SJSA1 (cell line): Measurements from ENCODE around the gene ETFA. TPM values are rescaled to one million over a fixed set of nuclear protein-coding genes. Genes with fewer than 3 reads are reported as not detected.

Experiments
- DNase-seq, 2 experiments: peaks; one replicate each; pipeline ENCODE4 v3.0.0-alpha.2; 2015 to 2020; ENCODE audit warnings: low spot score in 2 of 2, low read depth in 1 of 2
- H3K27ac ChIP-seq: fragments of 250-450 bp; sonication (Bioruptor Pico); 2 replicates; pipeline ENCODE4 v1.5.1; 2020; ENCODE audit warnings: mild to moderate bottlenecking, moderate library complexity
- H3K27me3 ChIP-seq: fragments of 250-450 bp; sonication (Bioruptor Pico); replicated peaks from 2 replicates; pipeline ENCODE4 v1.5.1; 2020; ENCODE audit warnings: mild to moderate bottlenecking, moderate library complexity
- H3K36me3 ChIP-seq: fragments of 250-450 bp; sonication (Bioruptor Pico); 2 replicates; pipeline ENCODE4 v1.5.1; 2020; ENCODE audit warnings: mild to moderate bottlenecking
- H3K4me1 ChIP-seq: fragments of 250-450 bp; sonication (Bioruptor Pico); replicated peaks from 2 replicates; pipeline ENCODE4 v1.6.1; 2021; ENCODE audit warnings: mild to moderate bottlenecking
- H3K4me3 ChIP-seq: fragments of 250-450 bp; sonication (Bioruptor Pico); 2 replicates; pipeline ENCODE4 v1.5.1; 2020; ENCODE audit warnings: mild to moderate bottlenecking
- H3K9me3 ChIP-seq: fragments of 250-450 bp; sonication (Bioruptor Pico); replicated peaks from 2 replicates; pipeline ENCODE4 v1.5.1; 2020; ENCODE audit warnings: mild to moderate bottlenecking
- total RNA-seq: library from RNA; depleted of rRNA; stranded (reverse); fragments of >200 nt; shearing (Covaris generic); gene quantifications from 2 replicates; pipeline ENCODE4 v1.2.3, GENCODE V29; 2014

The ETFA gene
- total RNA-seq, 1 experiment from 2014 or later, result 203 TPM

DNA sequence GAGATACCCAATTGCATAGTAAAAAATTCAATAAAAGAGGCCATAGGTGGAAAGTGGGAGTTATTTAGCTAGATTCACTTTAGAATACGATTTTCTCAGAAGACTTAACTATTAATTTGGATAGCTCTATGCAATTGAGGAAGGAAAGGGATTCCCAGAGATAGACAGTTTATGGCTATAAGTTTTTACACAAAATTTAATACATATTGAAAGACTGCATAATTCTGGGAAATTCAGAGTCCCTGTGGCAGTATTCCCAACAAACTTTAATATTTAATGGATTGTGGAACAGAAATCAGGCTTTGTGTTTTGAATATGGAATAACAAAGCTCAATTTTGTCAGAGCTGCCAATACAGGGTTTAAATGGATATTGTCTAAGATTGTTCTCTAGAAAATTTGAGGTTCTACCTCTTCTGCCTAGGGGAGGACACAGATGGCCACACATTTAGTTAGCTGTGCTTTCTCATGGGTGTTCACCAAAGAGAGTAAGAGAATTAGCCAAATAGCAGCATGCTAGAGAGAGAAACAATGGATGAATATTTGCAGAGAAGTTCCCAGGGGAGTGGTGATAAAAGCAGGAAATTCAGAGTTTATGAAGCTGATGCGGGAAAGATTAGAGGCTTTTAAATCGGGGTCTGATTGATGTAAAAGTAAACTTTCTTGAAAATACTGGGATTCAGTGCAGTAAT is 33.8 kb upstream of the ETFA start:
- DNase-seq, result no peak
- H3K9me3 ChIP-seq, result no peaks in the 10 kb centered on the region
- peaks cover 12% of the 10 kb centered on the region for H3K4me1 ChIP-seq
- H3K27me3 ChIP-seq, result peaks cover 22% of the 10 kb centered on the region
- H3K36me3 ChIP-seq, result no peaks in the 10 kb centered on the region; the same call in 1 of the 2 replicates
- H3K4me3 ChIP-seq, result no peak overlapping the region
- no peak overlapping the region for H3K27ac ChIP-seq

DNA sequence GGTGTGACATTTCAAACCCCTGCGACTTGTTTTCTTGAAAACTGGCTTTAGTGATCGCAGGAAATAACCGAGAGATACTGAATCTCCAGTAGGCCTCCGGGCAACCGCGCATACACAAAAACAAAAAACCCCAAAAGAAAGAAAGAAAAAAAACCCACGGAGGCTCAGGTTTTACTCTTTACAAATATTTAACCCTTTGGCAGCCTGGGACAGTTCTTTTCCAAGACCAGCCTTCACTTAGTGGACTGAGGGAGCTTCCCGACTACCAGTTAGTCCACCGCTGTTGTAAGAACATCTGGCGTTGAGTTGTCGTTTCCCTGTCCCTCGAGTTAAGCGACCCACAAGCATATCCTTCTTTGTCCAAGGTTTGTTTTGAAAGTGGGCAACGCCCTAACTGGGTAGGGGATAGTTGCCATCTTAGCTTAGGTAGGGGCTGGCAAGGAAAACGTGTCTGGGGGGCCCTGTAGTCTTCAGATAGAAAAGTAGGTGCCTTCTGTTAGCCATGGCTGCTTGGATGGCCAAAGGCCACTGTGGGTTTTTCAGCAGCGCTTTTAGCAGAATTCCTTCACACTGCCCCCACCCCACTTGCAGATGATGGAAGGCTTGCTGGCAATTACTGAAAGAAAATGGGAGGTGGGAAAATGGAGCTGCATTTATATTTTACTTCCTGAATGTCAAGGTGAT is 32.2 kb upstream of the ETFA start:
- H3K27me3 ChIP-seq, result peaks cover 33% of the 10 kb centered on the region
- no peaks in the 10 kb centered on the region; the same call in 1 of the 2 replicates for H3K36me3 ChIP-seq
- H3K9me3 ChIP-seq, result no peaks in the 10 kb centered on the region
- no peak for DNase-seq
- H3K4me3 ChIP-seq, result no peak overlapping the region
- H3K27ac ChIP-seq, result no peak overlapping the region
- H3K4me1 ChIP-seq, result peaks cover 12% of the 10 kb centered on the region

DNA sequence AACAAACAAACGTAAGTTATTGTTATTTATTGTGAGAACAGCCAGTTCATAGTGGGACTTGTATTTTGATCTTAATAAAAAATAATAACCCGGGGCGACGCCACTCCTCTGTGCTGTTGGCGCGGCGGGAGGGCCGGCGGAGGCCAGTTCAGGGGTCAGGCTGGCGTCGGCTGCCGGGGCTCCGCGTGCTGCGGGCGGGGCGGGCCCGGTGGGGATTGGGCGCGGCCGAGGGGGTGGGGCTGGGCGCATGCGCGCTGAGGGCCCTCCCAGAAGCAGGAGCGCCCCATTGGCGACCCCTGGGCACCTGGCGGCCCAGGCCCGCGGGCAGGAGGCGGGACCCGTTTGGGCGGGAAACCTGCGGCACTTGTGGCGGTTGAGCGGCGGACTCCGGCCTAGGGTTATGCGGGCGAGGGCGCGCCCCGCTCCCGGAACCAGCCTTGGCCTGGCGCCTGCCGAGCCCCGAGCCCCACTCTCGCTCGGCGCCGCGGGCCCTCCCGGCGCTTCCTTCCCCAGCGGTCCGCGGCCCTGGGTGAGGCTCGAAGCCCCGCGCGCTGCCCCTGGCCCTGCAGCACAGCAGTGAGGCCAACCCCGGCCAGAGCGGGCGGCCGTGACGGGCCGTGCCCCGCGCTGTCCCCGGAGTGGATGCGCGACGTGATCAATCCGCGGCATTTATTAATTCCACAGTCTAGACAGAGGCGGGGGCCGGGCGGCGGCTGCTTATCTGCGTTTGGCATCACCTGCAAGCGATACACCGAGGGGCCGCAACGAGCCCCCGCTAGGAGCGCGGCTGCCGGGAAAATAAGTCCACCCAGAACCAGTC is 31.3 kb upstream of the ETFA start:
- no peak overlapping the region for H3K4me3 ChIP-seq

DNA sequence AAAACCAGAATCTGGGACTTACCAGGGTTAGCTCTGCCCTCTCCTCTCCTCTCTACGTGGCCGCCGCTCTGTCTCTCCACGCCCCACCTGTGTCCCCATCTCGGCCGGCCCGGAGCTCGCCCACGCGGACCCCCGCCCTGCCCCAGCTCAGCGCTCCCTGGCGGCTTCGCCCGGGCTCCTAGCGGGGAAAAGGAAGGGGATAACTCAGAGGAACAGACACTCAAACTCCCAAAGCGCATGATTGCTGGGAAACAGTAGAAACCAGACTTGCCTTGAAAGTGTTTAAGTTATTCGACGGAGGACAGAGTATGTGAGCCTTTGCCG is 30.8 kb upstream of the ETFA start:
- Histone ChIP-seq H3K36me3 (no peaks in the 10 kb centered on the region; the same call in 1 of the 2 replicates), H3K27ac (no peak overlapping the region), H3K27me3 (peaks cover 33% of the 10 kb centered on the region), H3K4me1 (peaks cover 16% of the 10 kb centered on the region), H3K9me3 (no peaks in the 10 kb centered on the region), H3K4me3 (no peak overlapping the region)
- DNase-seq, result no peak

More for the DNA sequence above, 31.3 kb upstream of the ETFA start:
- peaks cover 33% of the 10 kb centered on the region for H3K27me3 ChIP-seq
- no peak overlapping the region for H3K27ac ChIP-seq
- no peaks in the 10 kb centered on the region; the same call in 1 of the 2 replicates for H3K36me3 ChIP-seq
- H3K4me1 ChIP-seq, result peaks cover 13% of the 10 kb centered on the region
- DNase-seq, result no peak
- no peaks in the 10 kb centered on the region for H3K9me3 ChIP-seq

DNA sequence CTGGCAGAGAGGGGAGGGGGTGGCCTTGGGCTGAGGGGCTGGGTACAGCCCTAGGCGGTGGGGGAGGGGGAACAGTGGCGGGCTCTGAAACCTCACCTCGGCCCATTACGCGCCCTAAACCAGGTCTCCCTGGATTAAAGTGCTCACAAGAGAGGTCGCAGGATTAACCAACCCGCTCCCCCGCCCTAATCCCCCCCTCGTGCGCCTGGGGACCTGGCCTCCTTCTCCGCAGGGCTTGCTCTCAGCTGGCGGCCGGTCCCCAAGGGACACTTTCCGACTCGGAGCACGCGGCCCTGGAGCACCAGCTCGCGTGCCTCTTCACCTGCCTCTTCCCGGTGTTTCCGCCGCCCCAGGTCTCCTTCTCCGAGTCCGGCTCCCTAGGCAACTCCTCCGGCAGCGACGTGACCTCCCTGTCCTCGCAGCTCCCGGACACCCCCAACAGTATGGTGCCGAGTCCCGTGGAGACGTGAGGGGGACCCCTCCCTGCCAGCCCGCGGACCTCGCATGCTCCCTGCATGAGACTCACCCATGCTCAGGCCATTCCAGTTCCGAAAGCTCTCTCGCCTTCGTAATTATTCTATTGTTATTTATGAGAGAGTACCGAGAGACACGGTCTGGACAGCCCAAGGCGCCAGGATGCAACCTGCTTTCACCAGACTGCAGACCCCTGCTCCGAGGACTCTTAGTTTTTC is 30.2 kb upstream of the ETFA start:
- Histone ChIP-seq H3K4me3 (no peak overlapping the region), H3K4me1 (peaks cover 16% of the 10 kb centered on the region), H3K27me3 (peaks cover 33% of the 10 kb centered on the region), H3K9me3 (no peaks in the 10 kb centered on the region), H3K36me3 (no peaks in the 10 kb centered on the region; the same call in 1 of the 2 replicates), H3K27ac (no peak overlapping the region)
- no peak for DNase-seq

DNA sequence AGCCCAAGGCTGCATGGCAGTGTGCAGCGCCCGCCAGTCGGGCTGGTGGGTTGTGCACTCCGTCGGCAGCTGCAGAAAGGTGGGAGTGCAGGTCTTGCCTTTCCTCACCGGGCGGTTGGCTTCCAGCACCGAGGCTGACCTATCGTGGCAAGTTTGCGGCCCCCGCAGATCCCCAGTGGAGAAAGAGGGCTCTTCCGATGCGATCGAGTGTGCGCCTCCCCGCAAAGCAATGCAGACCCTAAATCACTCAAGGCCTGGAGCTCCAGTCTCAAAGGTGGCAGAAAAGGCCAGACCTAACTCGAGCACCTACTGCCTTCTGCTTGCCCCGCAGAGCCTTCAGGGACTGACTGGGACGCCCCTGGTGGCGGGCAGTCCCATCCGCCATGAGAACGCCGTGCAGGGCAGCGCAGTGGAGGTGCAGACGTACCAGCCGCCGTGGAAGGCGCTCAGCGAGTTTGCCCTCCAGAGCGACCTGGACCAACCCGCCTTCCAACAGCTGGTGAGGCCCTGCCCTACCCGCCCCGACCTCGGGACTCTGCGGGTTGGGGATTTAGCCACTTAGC is 29.6 kb upstream of the ETFA start:
- Histone ChIP-seq H3K27me3 (peaks cover 33% of the 10 kb centered on the region), H3K4me1 (peaks cover 18% of the 10 kb centered on the region), H3K4me3 (peak overlapping the region; percentile 19; the same call in 1 of the 2 replicates), H3K36me3 (no peaks in the 10 kb centered on the region; the same call in 1 of the 2 replicates), H3K27ac (no peak overlapping the region), H3K9me3 (no peaks in the 10 kb centered on the region)
- DNase-seq, result peak in 1 of 2 experiments; percentile 16

DNA sequence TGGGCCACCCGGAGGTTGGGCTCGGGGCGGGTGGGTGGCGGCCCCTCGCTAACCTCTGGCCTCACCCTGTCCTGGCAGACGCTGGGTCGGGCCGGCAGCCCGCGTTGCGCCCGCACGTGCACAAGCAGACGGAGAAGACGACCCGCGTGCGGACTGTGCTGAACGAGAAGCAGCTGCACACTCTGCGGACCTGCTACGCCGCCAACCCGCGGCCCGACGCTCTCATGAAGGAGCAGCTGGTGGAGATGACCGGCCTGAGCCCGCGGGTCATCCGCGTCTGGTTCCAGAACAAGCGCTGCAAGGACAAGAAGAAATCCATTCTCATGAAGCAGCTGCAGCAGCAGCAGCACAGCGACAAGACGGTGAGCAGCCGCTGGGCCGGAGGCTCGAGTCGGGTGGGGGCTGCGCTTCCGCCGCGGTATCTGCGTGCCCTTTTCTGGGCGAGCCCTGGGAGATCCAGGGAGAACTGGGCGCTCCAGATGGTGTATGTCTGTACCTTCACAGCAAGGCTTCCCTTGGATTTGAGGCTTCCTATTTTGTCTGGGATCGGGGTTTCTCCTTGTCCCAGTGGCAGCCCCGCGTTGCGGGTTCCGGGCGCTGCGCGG is 29.0 kb upstream of the ETFA start:
- Histone ChIP-seq H3K4me3 (peak overlapping the region; percentile 19), H3K27me3 (peaks cover 31% of the 10 kb centered on the region)

DNA sequence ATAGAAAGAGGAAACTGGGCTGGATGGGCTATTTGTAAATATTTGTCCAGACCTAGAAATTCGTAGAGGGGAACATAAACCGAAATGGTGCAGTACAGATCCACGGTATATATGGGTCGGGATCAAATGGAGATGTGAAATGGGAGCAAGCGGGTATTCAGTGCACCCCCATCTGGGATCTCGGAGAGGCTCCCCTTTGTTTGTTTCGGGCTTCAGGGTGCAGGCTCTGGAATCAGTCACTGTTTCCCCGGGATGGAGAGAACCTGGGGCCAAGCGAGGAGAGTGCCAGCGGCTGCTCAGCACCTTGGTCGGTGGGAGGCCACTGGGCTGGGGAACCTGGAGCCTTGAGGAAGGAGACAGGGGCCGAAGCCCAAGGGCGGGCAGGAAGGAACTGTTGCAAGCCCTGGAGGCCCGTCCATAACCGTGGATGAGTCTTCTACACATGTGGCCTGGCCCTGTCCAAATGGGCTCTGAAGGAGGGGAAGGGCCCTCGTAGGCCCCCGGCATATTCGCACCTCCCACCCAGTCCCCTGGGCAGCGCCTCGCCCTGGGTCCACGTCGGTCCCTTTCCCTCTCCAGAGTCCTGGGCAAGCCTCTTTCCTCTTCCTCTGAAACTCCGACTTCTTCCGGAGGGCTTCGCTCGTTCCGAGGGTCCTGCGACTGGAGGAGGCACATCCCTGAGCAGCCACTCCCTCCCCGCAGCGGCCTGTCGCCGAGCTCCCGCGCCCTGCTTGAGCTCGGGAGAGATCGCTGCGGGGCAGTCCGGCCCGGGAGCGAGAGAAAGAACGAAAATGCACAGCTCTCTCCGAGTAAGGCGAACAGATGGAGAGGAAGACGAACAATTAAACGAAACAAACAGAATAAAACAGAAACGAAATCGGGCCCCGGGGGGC is 28.3 kb upstream of the ETFA start:
- peak overlapping the region; percentile 19 for H3K4me3 ChIP-seq
- peaks cover 30% of the 10 kb centered on the region for H3K27me3 ChIP-seq
- H3K27ac ChIP-seq, result no peak overlapping the region
- no peaks in the 10 kb centered on the region; the same call in 1 of the 2 replicates for H3K36me3 ChIP-seq
- no peaks in the 10 kb centered on the region for H3K9me3 ChIP-seq
- DNase-seq, result peak in 1 of 2 experiments; percentile 15
- H3K4me1 ChIP-seq, result peaks cover 25% of the 10 kb centered on the region

More for the DNA sequence above, 29.0 kb upstream of the ETFA start:
- H3K9me3 ChIP-seq, result no peaks in the 10 kb centered on the region
- no peak overlapping the region for H3K27ac ChIP-seq
- no peaks in the 10 kb centered on the region; the same call in 1 of the 2 replicates for H3K36me3 ChIP-seq
- peaks cover 24% of the 10 kb centered on the region for H3K4me1 ChIP-seq
- DNase-seq, result peak in 1 of 2 experiments; percentile 37

DNA sequence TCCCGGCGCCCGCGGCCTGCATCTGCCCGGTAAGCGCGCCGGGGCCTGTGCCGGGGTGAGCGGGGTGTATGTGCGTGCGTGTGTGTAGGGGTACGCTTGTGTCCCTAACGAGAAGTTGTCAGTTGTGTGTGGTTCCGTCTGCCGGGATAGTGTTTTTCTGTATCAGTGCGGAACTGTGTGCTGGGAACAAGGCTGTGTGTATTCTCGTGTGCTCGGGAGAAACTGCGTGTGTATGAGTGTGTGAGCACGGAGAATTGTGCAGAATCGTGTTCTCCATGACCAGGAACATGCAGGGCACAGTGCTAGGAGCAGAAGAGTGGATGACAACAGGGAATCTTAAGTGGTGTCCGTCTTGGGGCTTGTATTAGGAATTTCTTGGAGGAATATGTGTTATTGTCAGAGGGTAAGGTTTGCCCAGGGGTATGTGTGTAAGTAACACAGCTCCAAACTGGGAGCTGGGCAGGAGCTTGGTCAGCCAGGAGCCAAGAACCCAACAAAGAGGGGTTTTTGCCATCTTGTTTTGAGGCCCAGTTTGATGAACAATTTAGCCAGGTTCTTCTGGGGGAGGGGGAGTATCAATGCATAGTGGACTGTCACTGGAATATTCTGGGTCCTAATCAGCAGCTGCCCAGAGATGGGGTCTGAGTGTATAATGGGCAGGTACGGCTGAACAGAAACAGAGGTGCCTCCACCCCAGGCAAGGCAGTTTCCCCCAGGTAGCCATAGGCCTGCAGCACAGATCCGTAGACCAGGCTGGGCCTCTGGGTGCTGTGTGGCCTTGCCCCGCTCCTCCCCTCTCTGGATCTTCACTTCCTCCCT is 27.4 kb upstream of the ETFA start:
- Histone ChIP-seq H3K27ac (no peak overlapping the region), H3K36me3 (no peaks in the 10 kb centered on the region; the same call in 1 of the 2 replicates), H3K27me3 (peaks cover 30% of the 10 kb centered on the region), H3K4me3 (no peak overlapping the region), H3K9me3 (no peaks in the 10 kb centered on the region), H3K4me1 (peaks cover 25% of the 10 kb centered on the region)
- DNase-seq, result no peak

DNA sequence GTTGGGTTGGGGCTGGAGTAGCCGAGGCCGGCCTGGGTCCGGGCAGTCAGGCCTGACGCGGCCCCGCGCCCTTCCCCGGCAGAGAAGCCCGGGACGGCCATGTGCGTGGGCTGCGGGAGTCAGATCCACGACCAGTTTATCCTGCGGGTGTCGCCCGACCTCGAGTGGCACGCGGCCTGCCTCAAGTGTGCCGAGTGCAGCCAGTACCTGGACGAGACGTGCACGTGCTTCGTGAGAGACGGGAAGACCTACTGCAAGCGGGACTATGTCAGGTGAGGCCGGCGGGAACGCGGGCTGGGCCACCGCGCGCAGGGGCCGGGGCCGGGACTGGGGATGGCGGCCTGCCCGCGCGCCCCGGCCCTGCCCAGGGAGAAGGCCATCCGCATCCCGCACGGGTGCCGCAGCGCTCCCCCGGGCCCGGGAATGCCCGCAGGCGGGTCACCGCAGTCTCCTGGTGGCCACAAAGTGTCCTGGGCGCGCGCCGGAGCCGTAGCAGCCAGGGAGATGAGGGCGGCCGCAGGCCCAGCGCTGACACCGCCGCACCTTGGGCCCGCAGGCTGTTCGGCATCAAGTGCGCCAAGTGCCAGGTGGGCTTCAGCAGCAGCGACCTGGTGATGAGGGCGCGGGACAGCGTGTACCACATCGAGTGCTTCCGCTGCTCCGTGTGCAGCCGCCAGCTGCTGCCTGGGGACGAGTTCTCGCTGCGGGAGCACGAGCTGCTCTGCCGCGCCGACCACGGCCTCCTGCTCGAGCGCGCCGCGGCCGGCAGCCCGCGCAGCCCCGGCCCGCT is 26.6 kb upstream of the ETFA start:
- H3K27me3 ChIP-seq, result peaks cover 30% of the 10 kb centered on the region
- DNase-seq, result no peak
- peak overlapping the region; percentile 43 for H3K4me3 ChIP-seq
- no peaks in the 10 kb centered on the region for H3K9me3 ChIP-seq
- no peaks in the 10 kb centered on the region; the same call in 1 of the 2 replicates for H3K36me3 ChIP-seq
- H3K4me1 ChIP-seq, result peaks cover 25% of the 10 kb centered on the region
- no peak overlapping the region for H3K27ac ChIP-seq
